CD14-positive monocyte (primary cell): ENCODE measurements around the gene ZNF688. TPM values are rescaled to one million over a fixed set of nuclear protein-coding genes. Genes with fewer than 3 reads are reported as not detected.

Source experiments
- DNase-seq, 3 donors: peaks; one replicate each; pipeline ENCODE4 v3.0.0-alpha.2; 2011 to 2022
- H2AFZ ChIP-seq: 2 replicates; pipeline ENCODE4 v1.6.0; 2012; ENCODE audit warnings: mild to moderate bottlenecking, low read depth, low read length, inconsistent platforms; ENCODE audit not compliant: insufficient read depth, poor library complexity, severe bottlenecking
- H3K27ac ChIP-seq, 2 donors: 1 replicate in 1 of 2; 2 replicates in 1 of 2; pipeline ENCODE4 v1.5.1; 2012 to 2013; ENCODE audit warnings: low read length in 2 of 2, control low read depth in 1 of 2, inconsistent platforms in 1 of 2, low read depth in 1 of 2, mild to moderate bottlenecking in 1 of 2
- H3K27me3 ChIP-seq, 2 donors: one replicate each; pipeline versions ENCODE4 v1.6.0 to v1.6.1; 2011 to 2013; ENCODE audit warnings: low read length in 2 of 2; ENCODE audit not compliant: control insufficient read depth in 2 of 2, insufficient read depth in 2 of 2
- H3K36me3 ChIP-seq, 2 donors: replicated peaks in 1 of 2; 1 replicate in 1 of 2; 2 replicates in 1 of 2; pipeline versions ENCODE4 v1.5.1 to v1.6.1; 2012 to 2013; ENCODE audit warnings: low read length in 2 of 2, control low read depth in 1 of 2, inconsistent platforms in 1 of 2, mild to moderate bottlenecking in 1 of 2; ENCODE audit not compliant: insufficient read depth in 2 of 2, control insufficient read depth in 1 of 2
- H3K4me1 ChIP-seq, 2 donors: 1 replicate in 1 of 2; 2 replicates in 1 of 2; pipeline versions ENCODE4 v1.5.1 to v1.6.1; 2012 to 2013; ENCODE audit warnings: low read length in 2 of 2, control low read depth in 1 of 2, inconsistent platforms in 1 of 2, mild to moderate bottlenecking in 1 of 2, moderate library complexity in 1 of 2; ENCODE audit not compliant: insufficient read depth in 2 of 2, control insufficient read depth in 1 of 2
- H3K4me2 ChIP-seq: replicated peaks from 2 replicates; pipeline ENCODE3; 2012; ENCODE audit warnings: low read length, moderate library complexity, mild to moderate bottlenecking; ENCODE audit not compliant: poor library complexity, severe bottlenecking; ENCODE audit errors: extremely low read depth
- H3K4me3 ChIP-seq, 3 experiments: fragments of 200-600 bp in 1 of 3; sonication (generic) in 1 of 3; replicated peaks in 1 of 3; 1 replicate in 2 of 3; 2 replicates in 1 of 3; pipeline ENCODE4 v1.5.1; 2011 to 2013; ENCODE audit warnings: low read length in 3 of 3, mild to moderate bottlenecking in 3 of 3, control low read depth in 2 of 3, low read depth in 2 of 3, inconsistent platforms in 1 of 3, moderate library complexity in 1 of 3
- H3K79me2 ChIP-seq: 2 replicates; pipeline ENCODE4 v1.6.0; 2012; ENCODE audit warnings: mild to moderate bottlenecking, control low read depth, inconsistent platforms, low read length, moderate library complexity; ENCODE audit not compliant: insufficient read depth
- H3K9ac ChIP-seq: 2 replicates; pipeline ENCODE4 v1.6.0; 2017; ENCODE audit warnings: low read length, mild to moderate bottlenecking; ENCODE audit not compliant: insufficient read depth, poor library complexity, severe bottlenecking
- H3K9me3 ChIP-seq, 2 donors: replicated peaks in 1 of 2; 1 replicate in 1 of 2; 2 replicates in 1 of 2; pipeline versions ENCODE4 v1.5.1 to v1.6.1; 2012 to 2013; ENCODE audit warnings: low read length in 2 of 2, control low read depth in 1 of 2; ENCODE audit not compliant: control insufficient read depth in 1 of 2, insufficient read depth in 1 of 2
- H4K20me1 ChIP-seq: 2 replicates; pipeline ENCODE4 v1.6.0; 2012; ENCODE audit warnings: mild to moderate bottlenecking, low read length, control low read depth, moderate library complexity; ENCODE audit not compliant: insufficient read depth
- H3K27ac Mint-ChIP-seq, 7 donors: one replicate each; pipeline ENCODE4 v1.8.0; 2020; ENCODE audit warnings: mild to moderate bottlenecking in 7 of 7, mixed read lengths in 7 of 7, moderate library complexity in 6 of 7, inconsistent platforms in 2 of 7
- H3K27me3 Mint-ChIP-seq, 3 donors: one replicate each; pipeline ENCODE4 v1.8.0; 2021 to 2022; ENCODE audit warnings: low read depth in 3 of 3, mild to moderate bottlenecking in 3 of 3, mixed read lengths in 3 of 3, moderate library complexity in 3 of 3, inconsistent platforms in 1 of 3
- H3K36me3 Mint-ChIP-seq, 2 donors: one replicate each; pipeline ENCODE4 v1.8.0; 2020; ENCODE audit warnings: mixed read lengths in 2 of 2, inconsistent platforms in 1 of 2, mild to moderate bottlenecking in 1 of 2
- H3K4me1 Mint-ChIP-seq: one replicate; pipeline ENCODE4 v1.8.0; 2020; ENCODE audit warnings: mild to moderate bottlenecking, mixed read lengths
- H3K4me3 Mint-ChIP-seq, 2 donors: one replicate each; pipeline ENCODE4 v1.8.0; 2020; ENCODE audit warnings: mild to moderate bottlenecking in 2 of 2, mixed read lengths in 2 of 2, moderate library complexity in 1 of 2
- H3K9me3 Mint-ChIP-seq, 7 donors: one replicate each; pipeline ENCODE4 v1.8.0; 2020 to 2022; ENCODE audit warnings: mixed read lengths in 7 of 7, mild to moderate bottlenecking in 6 of 7, moderate library complexity in 6 of 7, inconsistent platforms in 2 of 7
- CTCF ChIP-seq: fragments of 200-600 bp; IDR thresholded peaks from one replicate; pipeline ENCODE4 v1.8.0; 2022; ENCODE audit warnings: antibody characterized with exemption, mild to moderate bottlenecking
- WGBS: methylation state at CpG from one replicate; pipeline ENCODE4 v1.1.5; 2013; ENCODE audit warnings: missing lambda C conversion rate; ENCODE audit not compliant: insufficient coverage; 5-methylcytosine and 5-hydroxymethylcytosine counted together
- intact Hi-C, 2 donors: fragments of 100-400 bp; cut with micrococcal nuclease; formaldehyde crosslinking; loops; one replicate each; pipeline versions ENCODE4 v1.15.0 to v1.15.1; 2023
- polyA plus RNA-seq, 3 donors: library from polyadenylated mRNA; depleted of rRNA in 1 of 3; unstranded in 2 of 3; stranded (reverse) in 1 of 3; fragments of 300-500 nt in 2 of 3; fragments of >200 nt in 1 of 3; fragmentation: Illumina TruSeq in 2 of 3; gene quantifications; 1 replicate in 2 of 3; 2 replicates in 1 of 3; pipeline ENCODE4 v1.2.3, GENCODE V29; 2012 to 2021

Gene ZNF688
- polyA plus RNA-seq, 3 donors = 10.3 to 24.1 (median 18.9) TPM

- Histone ChIP-seq H3K79me2 (peaks cover 46% of the 10 kb centered on the region), H3K36me3 (peaks cover 19 to 30% of the 10 kb centered on the region in 2 donors), H3K4me3 (no peak overlapping the region), H3K27ac (peak overlapping the region in 1 of 2 donors; percentile 57), H3K9ac (no peak overlapping the region), H3K4me1 (peaks cover 58 to 61% of the 10 kb centered on the region in 2 donors), H3K9me3 (no peaks in the 10 kb centered on the region), H4K20me1 (peaks cover 8% of the 10 kb centered on the region), H3K4me2 (no peak overlapping the region), H3K27me3 (no peaks in the 10 kb centered on the region), H2AFZ (no peak overlapping the region)
- Mint-ChIP-seq H3K36me3 (peaks cover 30 to 48% of the 10 kb centered on the region in 2 donors), H3K27me3 (peaks cover 0 to 2% (median 0%) of the 10 kb centered on the region in 3 donors), H3K4me1 (peaks cover 61% of the 10 kb centered on the region), H3K27ac (peak overlapping the region in 1 of 7 donors; percentile 53), H3K9me3 (no peaks in the 10 kb centered on the region), H3K4me3 (no peak overlapping the region)
- 77% methylated on average over 7 of the region's 7 CpGs for WGBS
- intact Hi-C loops = no loop called here
- no peak for DNase-seq
- TF ChIP-seq CTCF = no peak
These were observed 32.4 kb upstream of the ZNF688 start for GRCh38 chr16:30603945-30604315.

- H4K20me1 ChIP-seq = peaks cover 8% of the 10 kb centered on the region
- peak; percentile 47 to 75 (median 70) for DNase-seq
- H3K4me3 ChIP-seq = peak overlapping the region in 1 of 3 experiments; percentile 38
- H3K9ac ChIP-seq = no peak overlapping the region
- H3K4me3 Mint-ChIP-seq = peak overlapping the region; percentile 12 to 55
- H3K27ac ChIP-seq = peak overlapping the region; percentile 12 to 57
- TF ChIP-seq CTCF = no peak
- H3K9me3 ChIP-seq = no peaks in the 10 kb centered on the region
- peak overlapping the region; percentile 52 for H3K4me2 ChIP-seq
- peaks cover 26 to 41% of the 10 kb centered on the region in 2 donors for H3K36me3 Mint-ChIP-seq
- intact Hi-C loops = no loop called here
- peaks cover 19 to 27% of the 10 kb centered on the region in 2 donors for H3K36me3 ChIP-seq
- H3K9me3 Mint-ChIP-seq = peaks cover 0 to 1% (median 0%) of the 10 kb centered on the region in 7 donors
- peak overlapping the region; percentile 71 to 88 (median 85) for H3K27ac Mint-ChIP-seq
- H3K4me1 Mint-ChIP-seq = peaks cover 60% of the 10 kb centered on the region
- H3K79me2 ChIP-seq = peaks cover 34% of the 10 kb centered on the region
- H3K4me1 ChIP-seq = peaks cover 57 to 60% of the 10 kb centered on the region in 2 donors
- WGBS = 0% methylated on average over 1 of the region's 4 CpGs
- H3K27me3 Mint-ChIP-seq = peaks cover 0 to 2% (median 0%) of the 10 kb centered on the region in 3 donors
- no peak overlapping the region for H2AFZ ChIP-seq
- H3K27me3 ChIP-seq = no peaks in the 10 kb centered on the region
These were observed 31.2 kb upstream of the ZNF688 start for GRCh38 chr16:30602616-30603277.
